Muscle of back (tissue), 13 donors: Measurements from ENCODE around the gene NAALAD2. TPM values are rescaled to one million over a fixed set of nuclear protein-coding genes. Genes with fewer than 3 reads are reported as not detected.
"Not testable (repeated sequence)": the region's sequence is repeated elsewhere in the genome, so short reads cannot be mapped to it uniquely, and the experiment has no call there.

Experiments used
- DNase-seq, 3 donors: peaks; one replicate each; pipeline versions ENCODE4 v3.0.0 to v3.0.0-alpha.2; 2013
- long read RNA-seq, 9 donors: transcript quantifications; one replicate each; lab custom pipeline, GENCODE V29; 2026
- polyA plus RNA-seq, 10 donors: library from polyadenylated mRNA; unstranded; fragments of 120-200 nt; gene quantifications; one replicate each; pipeline ENCODE4 v1.2.1, GENCODE V29; 2013; ENCODE audit not compliant: insufficient read length in 10 of 10

The NAALAD2 gene
- 1 to 10 TPM; 3.2 to 9.7 (median 4.8) TPM for polyA plus RNA-seq
- long read RNA-seq, donor 1, partial matches to known transcripts = 0 of 1 reads
- long read RNA-seq, donor 1, other reads (novel, unspliced or antisense) = 0 of 1 reads
- long read RNA-seq, donor 2, partial matches to known transcripts = 30 of 30 reads
- long read RNA-seq, donor 2, other reads (novel, unspliced or antisense) = 0 of 30 reads
- long read RNA-seq, donor 3 = 0 reads
- long read RNA-seq, donor 4 = 0 reads
- long read RNA-seq, donor 5, partial matches to known transcripts = 0 of 1 reads
- long read RNA-seq, donor 5, other reads (novel, unspliced or antisense) = 0 of 1 reads
- long read RNA-seq, donor 6 = 0 reads
- long read RNA-seq, donor 7 = 0 reads
- long read RNA-seq, donor 8 = 0 reads
- long read RNA-seq, donor 9 = 0 reads

DNA sequence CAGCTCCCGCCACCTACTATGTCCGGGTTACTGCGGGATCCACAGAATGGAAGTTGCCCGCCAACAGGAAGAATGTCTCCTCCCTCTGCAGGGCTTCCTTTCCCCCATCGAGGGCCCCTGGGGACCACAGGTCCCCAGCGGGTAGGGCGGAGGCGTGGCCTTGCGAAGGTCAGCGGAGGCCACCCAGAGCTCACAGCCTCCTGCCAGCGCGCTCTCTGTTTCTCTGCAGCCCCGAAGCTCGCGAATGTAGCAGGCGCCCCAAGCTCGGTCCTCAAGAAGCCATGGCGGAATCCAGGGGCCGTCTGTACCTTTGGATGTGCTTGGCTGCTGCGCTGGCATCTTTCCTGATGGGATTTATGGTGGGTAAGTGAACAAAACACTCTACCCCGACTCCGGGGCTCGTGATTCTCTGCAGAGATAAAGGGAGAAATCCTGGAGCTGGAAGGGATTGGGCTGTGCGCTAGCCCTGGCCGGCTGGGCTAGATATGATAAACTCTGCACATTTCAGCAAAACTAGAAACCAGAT lies at the start of gene NAALAD2:
TSS of gene NAALAD2 (plus strand) at position 186 of the 526 bp plus-strand sequence. CDS start at position 282, 96 bp downstream.
- peak; percentile 36 to 90 (median 57) for DNase-seq

GRCh38 chr11:90085650-90086049 lies 48.8 kb upstream of the NAALAD2 start, which contains the start of gene UBTFL1:
Gene UBTFL1 (plus strand): TSS chr11:90085950. CDS start chr11:90085950, 0 bp downstream.
- not testable (repeated sequence) for DNase-seq

DNA sequence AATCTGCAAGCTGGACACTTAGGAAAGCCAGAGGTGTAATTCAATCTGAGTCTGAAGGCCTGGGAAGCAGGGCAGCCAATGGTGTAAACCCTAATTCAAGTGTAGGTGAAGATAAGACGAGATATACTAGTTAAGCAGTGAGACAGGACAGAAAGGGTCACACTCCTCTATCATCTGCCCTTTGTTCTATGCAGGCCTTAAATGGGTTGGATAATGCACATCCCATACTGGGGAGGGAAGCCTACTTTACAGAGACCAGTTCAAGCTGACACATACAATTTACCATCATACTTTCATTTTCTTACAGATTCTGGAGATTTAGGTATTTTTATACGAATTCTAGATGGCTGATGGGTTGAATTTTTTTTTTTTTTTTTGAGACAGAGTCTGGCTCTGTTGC lies 45.7 kb upstream of the NAALAD2 start:
- DNase-seq = not testable (repeated sequence)

- DNase-seq = not testable (repeated sequence)
Observed at GRCh38 chr11:90095230-90095924, 39.1 kb upstream of the NAALAD2 start.

- DNase-seq = not testable (repeated sequence)
Observed at GRCh38 chr11:90098261-90098660, 36.2 kb upstream of the NAALAD2 start.

DNA sequence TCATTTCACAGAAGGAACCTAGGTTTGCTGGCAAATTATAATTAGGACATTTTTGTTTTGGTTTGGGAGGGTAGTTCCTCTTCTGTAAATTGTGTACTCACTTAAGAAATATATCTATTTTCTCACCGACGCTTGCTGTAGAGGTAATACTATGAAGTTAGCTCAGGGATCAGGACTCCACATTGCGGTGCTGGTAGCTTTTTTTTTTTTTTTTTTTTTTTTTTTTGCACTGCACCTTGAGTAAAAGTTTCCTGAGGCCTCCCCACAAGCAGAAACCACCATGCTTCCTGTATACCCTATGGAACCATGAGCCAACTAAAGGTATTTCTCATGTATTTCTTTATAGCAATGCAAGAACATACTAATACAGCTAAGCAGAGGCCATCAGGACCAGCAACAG lies 34.0 kb upstream of the NAALAD2 start:
- no peak for DNase-seq

GRCh38 chr11:90113541-90113940 lies 20.9 kb upstream of the NAALAD2 start:
- peak in 1 of 3 donors; percentile 2 for DNase-seq

DNA sequence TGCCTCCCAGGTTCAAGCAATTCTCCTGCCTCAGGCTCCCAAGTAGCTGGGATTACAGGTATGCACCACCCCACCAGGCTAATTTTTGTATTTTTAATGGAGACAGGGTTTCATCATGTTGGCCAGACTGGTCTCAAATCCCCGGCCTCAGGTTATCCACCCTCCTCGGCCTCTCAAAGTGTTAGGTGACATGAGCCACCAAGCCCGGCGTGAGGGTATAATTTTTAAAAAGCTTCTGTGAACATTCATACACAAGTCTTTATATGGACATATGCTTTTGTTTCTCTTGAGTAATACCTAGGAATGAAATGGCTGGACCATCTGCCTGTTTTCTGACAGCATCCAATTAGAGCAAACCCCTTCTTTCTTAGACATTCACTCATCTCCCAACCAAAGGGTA lies 14.3 kb upstream of the NAALAD2 start:
- no peak for DNase-seq

GRCh38 chr11:90124371-90124770 lies 10.1 kb upstream of the NAALAD2 start:
- DNase-seq = no peak

- DNase-seq = no peak
Observed at GRCh38 chr11:90124946-90125345, 9.5 kb upstream of the NAALAD2 start.

- peak in 1 of 3 donors; percentile 2 for DNase-seq
Observed at GRCh38 chr11:90133560-90134477, 644 bp upstream of the NAALAD2 start.

- DNase-seq = no peak
Observed at GRCh38 chr11:90135016-90135415, 553 bp downstream of the NAALAD2 start.

GRCh38 chr11:90148900-90149299 lies 14.4 kb downstream of the NAALAD2 start:
- DNase-seq = no peak

GRCh38 chr11:90166982-90167573 lies 32.6 kb downstream of the NAALAD2 start:
- not testable (repeated sequence) for DNase-seq

- DNase-seq = not testable (repeated sequence)
Observed at GRCh38 chr11:90167704-90168103, 33.2 kb downstream of the NAALAD2 start.

GRCh38 chr11:90168571-90168970 lies 34.1 kb downstream of the NAALAD2 start:
- DNase-seq = no peak

DNA sequence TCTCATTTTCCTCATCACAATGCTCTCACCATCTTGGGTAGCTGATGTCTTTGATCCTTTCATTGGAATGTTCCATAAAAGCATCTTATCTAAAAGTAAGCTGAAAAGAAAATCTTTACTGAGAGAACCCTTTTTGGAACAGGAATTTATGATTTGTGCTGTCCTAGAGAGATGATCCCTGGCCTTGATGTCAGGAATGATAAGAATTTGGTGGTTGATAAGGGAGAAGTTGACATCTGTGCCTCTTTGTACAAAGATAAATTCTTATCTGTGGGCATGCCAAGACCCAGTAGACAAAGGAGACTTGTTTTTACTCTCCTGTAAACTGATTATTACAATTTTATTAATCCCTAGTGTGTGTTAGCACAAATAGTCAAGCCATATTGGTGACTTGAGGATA lies 36.9 kb downstream of the NAALAD2 start:
- DNase-seq = no peak

DNA sequence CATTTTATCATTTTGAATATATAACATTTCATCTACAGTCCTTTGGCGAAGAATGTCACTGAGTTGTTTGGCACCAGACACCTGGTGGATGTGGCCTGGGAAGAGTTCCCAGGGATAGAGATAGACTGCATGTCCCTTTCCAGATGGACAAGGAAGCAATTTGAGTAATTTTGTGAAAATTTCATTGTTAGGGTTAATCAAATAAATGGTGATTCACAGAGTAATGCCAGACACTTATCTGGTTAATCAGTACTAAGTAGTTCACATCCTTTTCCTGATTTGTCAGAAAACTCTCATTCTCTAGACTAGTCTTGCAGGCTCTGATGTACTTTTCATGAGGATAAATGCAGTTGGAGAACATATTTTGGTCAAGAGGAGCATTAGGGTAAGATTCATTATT lies 41.6 kb downstream of the NAALAD2 start:
- DNase-seq = no peak

DNA sequence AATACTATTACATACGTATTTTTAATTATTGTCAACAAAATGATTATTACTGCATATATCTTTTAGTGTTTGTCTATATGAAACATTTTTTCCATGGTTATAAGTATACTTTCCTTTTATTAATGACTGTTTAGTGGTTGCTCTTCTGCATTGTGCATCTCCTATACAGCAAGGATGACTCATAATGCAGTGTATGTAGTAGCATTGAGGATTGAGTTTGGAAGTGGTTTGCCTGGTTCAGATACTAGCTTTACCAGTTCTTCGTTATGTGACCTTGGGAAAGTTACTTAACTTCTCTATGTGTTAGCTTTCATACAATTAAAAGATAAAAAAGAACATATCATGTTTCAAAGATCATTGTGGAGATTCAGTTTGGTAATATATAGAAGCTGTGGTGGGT lies 44.3 kb downstream of the NAALAD2 start:
- DNase-seq = no peak

DNA sequence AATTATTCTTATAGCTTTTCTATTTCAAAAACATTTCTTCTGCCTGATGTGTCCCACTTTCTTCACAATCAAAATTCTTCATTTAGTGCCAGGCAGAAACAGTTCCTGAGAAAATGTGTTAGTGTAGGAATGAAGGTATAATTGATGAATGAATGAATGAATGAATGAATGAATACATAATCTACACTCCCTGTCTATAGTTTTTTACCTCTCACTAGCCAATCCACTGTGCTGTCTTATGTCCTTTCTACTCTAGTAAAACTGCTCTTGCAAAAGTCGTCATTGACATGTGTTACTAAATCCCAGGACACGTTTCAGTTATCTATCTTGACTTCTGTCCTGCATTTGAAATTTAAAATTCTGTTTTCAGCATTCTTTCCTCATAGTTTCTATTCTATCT lies 45.5 kb downstream of the NAALAD2 start:
- no peak for DNase-seq

- DNase-seq = no peak
Observed at GRCh38 chr11:90187839-90188238, 53.4 kb downstream of the NAALAD2 start.
